Upper lobe of right lung (tissue), 1 donor: ENCODE data around the gene STRADB. TPM values are rescaled to one million over a fixed set of nuclear protein-coding genes. Genes with fewer than 3 reads are reported as not detected.
A peak's percentile ranks its signal among the peaks of the same experiment; 100 is the strongest.
"Not testable (repeated sequence)": the region's sequence is repeated elsewhere in the genome, so short reads cannot be mapped to it uniquely, and the experiment has no call there.

Source experiments
- ATAC-seq: fragments of 200-7000 bp; cut with Tn5 transposase; one replicate; pipeline ENCODE4 v1.9.1; 2020; ENCODE audit warnings: mild to moderate bottlenecking, moderate library complexity
- DNase-seq: peaks from one replicate; pipeline ENCODE4 v3.0.0-alpha.2; 2020
- H3K27ac ChIP-seq: fragments of 200-600 bp; one replicate; pipeline ENCODE4 v1.8.0; 2022
- H3K27me3 ChIP-seq: fragments of 200-600 bp; one replicate; pipeline ENCODE4 v1.8.0; 2022; ENCODE audit warnings: mild to moderate bottlenecking
- H3K36me3 ChIP-seq: fragments of 200-600 bp; one replicate; pipeline ENCODE4 v1.8.0; 2022
- H3K4me1 ChIP-seq: fragments of 200-600 bp; one replicate; pipeline ENCODE4 v1.8.0; 2022
- H3K4me3 ChIP-seq: fragments of 200-600 bp; one replicate; pipeline ENCODE4 v1.8.0; 2022; ENCODE audit warnings: mild to moderate bottlenecking
- H3K9me3 ChIP-seq: fragments of 200-600 bp; one replicate; pipeline ENCODE4 v1.8.0; 2022
- CTCF ChIP-seq: fragments of 200-600 bp; IDR thresholded peaks from one replicate; pipeline ENCODE4 v1.8.0; 2022; ENCODE audit warnings: antibody characterized with exemption
- intact Hi-C: fragments of 100-400 bp; cut with DNase I; formaldehyde crosslinking; loops from one replicate; pipeline ENCODE4 v1.11.0; 2022
- total RNA-seq: library from RNA; stranded (reverse); fragmentation: NEBNext Ultra II Directional; extraction: Animal tissue kit (Norgen Biotek cat#: 25700); gene quantifications from one replicate; pipeline ENCODE4 v1.2.1, GENCODE V29; 2021
- donor health status: DM: no; HTN: yes; CAD: no; lungs with severe emphysema.

STRADB gene
- total RNA-seq, 1 donor from 2014 or later, result 18.9 TPM

- H3K27me3 ChIP-seq, result no peaks in the 10 kb centered on the region
- H3K36me3 ChIP-seq, result no peaks in the 10 kb centered on the region
- H3K27ac ChIP-seq, result no peak overlapping the region
- TF ChIP-seq CTCF, result no peak
- no peak overlapping the region for H3K4me3 ChIP-seq
- DNase-seq (no peak), ATAC-seq (no peak)
- intact Hi-C loops, result no loop called here
- peaks cover 13% of the 10 kb centered on the region for H3K4me1 ChIP-seq
- H3K9me3 ChIP-seq, result no peaks in the 10 kb centered on the region
These were observed 25.6 kb upstream of the STRADB start for GRCh38 chr2:201425952-201426351.

- H3K27ac ChIP-seq, intact Hi-C loops, DNase-seq, H3K9me3 ChIP-seq, ATAC-seq, H3K4me3 ChIP-seq, H3K36me3 ChIP-seq, H3K27me3 ChIP-seq: not testable (repeated sequence)
- peaks cover 37% of the 10 kb centered on the region for H3K4me1 ChIP-seq
These were observed 23.2 kb upstream of the STRADB start for GRCh38 chr2:201428366-201428765.

- ATAC-seq, DNase-seq, H3K27me3 ChIP-seq, intact Hi-C loops, H3K27ac ChIP-seq, H3K4me3 ChIP-seq, H3K36me3 ChIP-seq, H3K9me3 ChIP-seq: not testable (repeated sequence)
- H3K4me1 ChIP-seq, result peaks cover 38% of the 10 kb centered on the region
These were observed 21.7 kb upstream of the STRADB start for GRCh38 chr2:201429835-201430234.

- DNase-seq, H3K9me3 ChIP-seq, H3K36me3 ChIP-seq, H3K27ac ChIP-seq, intact Hi-C loops, H3K4me3 ChIP-seq, H3K27me3 ChIP-seq, ATAC-seq: not testable (repeated sequence)
- peaks cover 33% of the 10 kb centered on the region for H3K4me1 ChIP-seq
These were observed 21.2 kb upstream of the STRADB start for GRCh38 chr2:201430322-201430721.

GRCh38 chr2:201430839-201431238 is 20.7 kb upstream of the STRADB start:
- no peak for ATAC-seq
- no peak for DNase-seq
- intact Hi-C loops, result no loop called here
- no peak overlapping the region for H3K27ac ChIP-seq
- no peaks in the 10 kb centered on the region for H3K9me3 ChIP-seq
- no peaks in the 10 kb centered on the region for H3K36me3 ChIP-seq
- TF ChIP-seq CTCF, result no peak
- H3K27me3 ChIP-seq, result no peaks in the 10 kb centered on the region
- H3K4me3 ChIP-seq, result no peak overlapping the region
- H3K4me1 ChIP-seq, result peaks cover 35% of the 10 kb centered on the region

- Histone ChIP-seq H3K36me3 (no peaks in the 10 kb centered on the region), H3K4me3 (no peak overlapping the region), H3K9me3 (no peaks in the 10 kb centered on the region), H3K27ac (peak overlapping the region; percentile 28), H3K4me1 (peaks cover 35% of the 10 kb centered on the region), H3K27me3 (no peaks in the 10 kb centered on the region)
- intact Hi-C loops, result no loop called here
- no peak for DNase-seq
- ATAC-seq, result peak; percentile 26
- TF ChIP-seq CTCF, result no peak
These were observed 19.4 kb upstream of the STRADB start for GRCh38 chr2:201432038-201432620.

GRCh38 chr2:201432621-201433393 is 18.7 kb upstream of the STRADB start:
- intact Hi-C loops, result no loop called here
- H3K9me3 ChIP-seq, result no peaks in the 10 kb centered on the region
- no peak for TF ChIP-seq CTCF
- H3K27me3 ChIP-seq, result no peaks in the 10 kb centered on the region
- ATAC-seq, result peak; percentile 39
- H3K27ac ChIP-seq, result peak overlapping the region; percentile 28
- peaks cover 35% of the 10 kb centered on the region for H3K4me1 ChIP-seq
- no peak for DNase-seq
- H3K36me3 ChIP-seq, result no peaks in the 10 kb centered on the region
- H3K4me3 ChIP-seq, result no peak overlapping the region
